OCI-LY1 (cell line): ENCODE results near the gene GRIK3.

Experiments
- H2AFZ ChIP-seq: fragments of 200-600 bp; sonication (generic), shearing (Covaris generic); 2 replicates; pipeline ENCODE4 v1.6.0; 2014; ENCODE audit warnings: antibody characterized with exemption, mild to moderate bottlenecking, low read length
- H3F3A ChIP-seq: fragments of 200-600 bp; sonication (generic), shearing (Covaris generic); 2 replicates; pipeline ENCODE4 v1.6.0; 2014; ENCODE audit warnings: mild to moderate bottlenecking, antibody characterized with exemption, low read length, moderate library complexity; ENCODE audit not compliant: insufficient read depth
- H3K27ac ChIP-seq: fragments of 200-600 bp; sonication (generic); 2 replicates; pipeline ENCODE4 v1.5.1; 2014; ENCODE audit warnings: low read length, mixed run types, mild to moderate bottlenecking, low read depth; ENCODE audit not compliant: poor library complexity, severe bottlenecking
- H3K27me3 ChIP-seq: fragments of 200-600 bp; sonication (generic); 2 replicates; pipeline ENCODE4 v1.6.0; 2014; ENCODE audit warnings: antibody characterized with exemption, mild to moderate bottlenecking, low read length, moderate library complexity; ENCODE audit not compliant: insufficient read depth
- H3K36me3 ChIP-seq: fragments of 200-600 bp; sonication (generic); 2 replicates; pipeline ENCODE4 v1.6.1; 2014; ENCODE audit warnings: mild to moderate bottlenecking, antibody characterized with exemption, low read length, moderate library complexity, mixed read lengths; ENCODE audit not compliant: insufficient read depth
- H3K4me1 ChIP-seq: fragments of 200-600 bp; sonication (generic); 2 replicates; pipeline ENCODE4 v1.5.1; 2014; ENCODE audit warnings: mild to moderate bottlenecking, low read length, moderate library complexity; ENCODE audit not compliant: insufficient read depth, severe bottlenecking
- H3K4me2 ChIP-seq: fragments of 200-600 bp; sonication (generic), shearing (Covaris generic); 2 replicates; pipeline ENCODE4 v1.6.1; 2014; ENCODE audit warnings: low read length
- H3K4me3 ChIP-seq: fragments of 200-600 bp; sonication (generic); 2 replicates; pipeline ENCODE4 v1.5.1; 2014; ENCODE audit warnings: low read length, low read depth, mild to moderate bottlenecking, mixed read lengths; ENCODE audit not compliant: poor library complexity, severe bottlenecking
- H3K79me2 ChIP-seq: fragments of 200-600 bp; shearing (Covaris generic); 2 replicates; pipeline ENCODE4 v1.6.1; 2016; ENCODE audit warnings: mixed run types, low read length, mixed read lengths; ENCODE audit not compliant: insufficient read depth
- H3K9ac ChIP-seq: fragments of 200-600 bp; sonication (generic), shearing (Covaris generic); 2 replicates; pipeline ENCODE4 v1.6.1; 2014; ENCODE audit warnings: mild to moderate bottlenecking, low read length, mixed read lengths
- H3K9me2 ChIP-seq: fragments of 200-600 bp; sonication (generic), shearing (Covaris generic); 2 replicates; pipeline ENCODE4 v1.6.1; 2014; ENCODE audit warnings: low read depth, mild to moderate bottlenecking, low read length, mixed read lengths
- H3K9me3 ChIP-seq: fragments of 200-600 bp; shearing (Covaris generic); 2 replicates; pipeline ENCODE4 v1.6.1; 2014; ENCODE audit warnings: low read length, mixed read lengths
- H4K20me1 ChIP-seq: fragments of 200-600 bp; sonication (generic), shearing (Covaris generic); 2 replicates; pipeline ENCODE4 v1.6.0; 2016; ENCODE audit warnings: mild to moderate bottlenecking, low read length; ENCODE audit not compliant: insufficient read depth
- CTCF ChIP-seq: fragments of 200-600 bp; sonication (generic), shearing (Covaris generic); IDR thresholded peaks from 2 replicates; pipeline ENCODE4 v1.5.1; 2017; ENCODE audit warnings: mild to moderate bottlenecking, antibody characterized with exemption, low read length, moderate library complexity, mixed read lengths
- EZH2 ChIP-seq: fragments of 200-600 bp; sonication (generic), shearing (Covaris generic); IDR thresholded peaks from 2 replicates; pipeline ENCODE4 v1.8.0; 2017; ENCODE audit warnings: borderline replicate concordance, mixed run types, mild to moderate bottlenecking, antibody characterized with exemption, low read length, moderate library complexity, mixed read lengths

The GRIK3 gene

GRCh38 chr1:36871146-36871971 is 163.0 kb downstream of the GRIK3 start:
- Histone ChIP-seq H3K79me2 (no peaks in the 10 kb centered on the region), H4K20me1 (no peaks in the 10 kb centered on the region), H3K4me3 (no peak overlapping the region), H3F3A (no peaks in the 10 kb centered on the region), H3K36me3 (no peaks in the 10 kb centered on the region), H3K9ac (no peak overlapping the region), H3K9me2 (no peaks in the 10 kb centered on the region), H3K4me2 (no peak overlapping the region), H3K9me3 (no peaks in the 10 kb centered on the region), H3K27me3 (no peaks in the 10 kb centered on the region), H3K4me1 (no peaks in the 10 kb centered on the region), H3K27ac (no peak overlapping the region), H2AFZ (no peak overlapping the region)
- no peak for TF ChIP-seq EZH2
- TF ChIP-seq CTCF, result no peak

GRCh38 chr1:36869826-36870225 is 164.5 kb downstream of the GRIK3 start:
- TF ChIP-seq CTCF (no peak), EZH2 (no peak)
- H3K9me3 ChIP-seq, result no peaks in the 10 kb centered on the region
- no peaks in the 10 kb centered on the region for H3K79me2 ChIP-seq
- no peak overlapping the region for H3K4me3 ChIP-seq
- no peaks in the 10 kb centered on the region for H4K20me1 ChIP-seq
- H3K36me3 ChIP-seq, result no peaks in the 10 kb centered on the region
- no peak overlapping the region for H3K9ac ChIP-seq
- no peaks in the 10 kb centered on the region for H3K4me1 ChIP-seq
- H3K9me2 ChIP-seq, result no peaks in the 10 kb centered on the region
- H3K27ac ChIP-seq, result no peak overlapping the region
- no peak overlapping the region for H2AFZ ChIP-seq
- no peaks in the 10 kb centered on the region for H3K27me3 ChIP-seq
- no peaks in the 10 kb centered on the region for H3F3A ChIP-seq
- H3K4me2 ChIP-seq, result no peak overlapping the region

GRCh38 chr1:36869054-36869453 is 165.3 kb downstream of the GRIK3 start:
- Histone ChIP-seq H3K36me3 (no peaks in the 10 kb centered on the region), H3K9me2 (no peaks in the 10 kb centered on the region), H3K9me3 (no peaks in the 10 kb centered on the region), H3K79me2 (no peaks in the 10 kb centered on the region), H3K9ac (no peak overlapping the region), H2AFZ (no peak overlapping the region), H3K4me3 (no peak overlapping the region), H3K27ac (no peak overlapping the region), H3K4me2 (no peak overlapping the region), H3F3A (no peaks in the 10 kb centered on the region), H4K20me1 (no peaks in the 10 kb centered on the region), H3K27me3 (no peaks in the 10 kb centered on the region), H3K4me1 (no peaks in the 10 kb centered on the region)
- no peak for TF ChIP-seq CTCF
- no peak for TF ChIP-seq EZH2
